Smooth muscle cell (in vitro differentiated cells): Measurements from ENCODE around the gene GPC5. TPM values are rescaled to one million over a fixed set of nuclear protein-coding genes. Genes with fewer than 3 reads are reported as not detected.

Source experiments
- DNase-seq: peaks from one replicate; lab custom pipeline; 2025; ENCODE audit not compliant: unreplicated experiment; lab: John Stamatoyannopoulos, UW
- H2AFZ ChIP-seq: fragments of 200-600 bp; sonication (generic); 2 replicates; pipeline ENCODE4 v1.6.0; 2016; ENCODE audit warnings: antibody characterized with exemption, low read depth, mild to moderate bottlenecking
- H3F3A ChIP-seq: fragments of 200-600 bp; sonication (generic); 2 replicates; pipeline ENCODE4 v1.6.0; 2017; ENCODE audit warnings: antibody characterized with exemption, low read depth
- H3K27ac ChIP-seq: fragments of 200-600 bp; sonication (generic); 2 replicates; pipeline ENCODE4 v1.5.1; 2016; ENCODE audit warnings: low read depth, mild to moderate bottlenecking
- H3K27me3 ChIP-seq: fragments of 200-600 bp; sonication (generic); 2 replicates; pipeline ENCODE4 v1.6.1; 2016; ENCODE audit warnings: low read depth, mild to moderate bottlenecking
- H3K36me3 ChIP-seq: fragments of 200-600 bp; sonication (generic); 2 replicates; pipeline ENCODE4 v1.5.1; 2016; ENCODE audit warnings: low read depth
- H3K4me1 ChIP-seq: fragments of 200-600 bp; sonication (generic); 2 replicates; pipeline ENCODE4 v1.5.1; 2016; ENCODE audit warnings: low read depth
- H3K4me2 ChIP-seq: fragments of 200-600 bp; sonication (generic); 2 replicates; pipeline ENCODE4 v1.6.0; 2016; ENCODE audit warnings: mild to moderate bottlenecking
- H3K4me3 ChIP-seq: fragments of 200-600 bp; sonication (generic); 2 replicates; pipeline ENCODE4 v1.5.1; 2016; ENCODE audit warnings: mild to moderate bottlenecking
- H3K79me2 ChIP-seq: fragments of 200-600 bp; sonication (generic); 2 replicates; pipeline ENCODE4 v1.6.0; 2016; ENCODE audit warnings: low read depth, mild to moderate bottlenecking
- H3K9ac ChIP-seq: fragments of 200-600 bp; sonication (generic); 2 replicates; pipeline ENCODE4 v1.6.0; 2016; ENCODE audit warnings: low read depth
- H3K9me3 ChIP-seq: fragments of 200-600 bp; sonication (generic); replicated peaks from 2 replicates; pipeline ENCODE4 v1.5.1; 2016; ENCODE audit warnings: low read depth
- H4K20me1 ChIP-seq: fragments of 200-600 bp; sonication (generic); 2 replicates; pipeline ENCODE4 v1.6.0; 2016; ENCODE audit warnings: low read depth
- CTCF ChIP-seq: fragments of 200-600 bp; sonication (generic); IDR thresholded peaks from 2 replicates; pipeline ENCODE4 v1.5.1; 2017; ENCODE audit warnings: borderline replicate concordance, mild to moderate bottlenecking, antibody characterized with exemption; ENCODE audit not compliant: insufficient read depth, poor library complexity, severe bottlenecking
- WGBS: methylation state at CpG from one replicate; pipeline ENCODE4 v1.1.7; 2016; ENCODE audit warnings: low lambda C conversion rate; 5-methylcytosine and 5-hydroxymethylcytosine counted together
- polyA plus RNA-seq: library from polyadenylated mRNA; unstranded; fragments of >200 nt; fragmentation: Nextera tagmentation; extraction: Ambion mirVana; gene quantifications from 2 replicates; pipeline ENCODE4 v1.2.1, GENCODE V29; 2016
- total RNA-seq: library from RNA; depleted of rRNA; stranded (reverse); fragments of >200 nt; gene quantifications from 2 replicates; pipeline ENCODE4 v1.2.3, GENCODE V29; 2014

GPC5 gene
- total and polyA plus RNA-seq, 2 experiments from 2014 or later: 0.99 to 1.0 TPM

GRCh38 chr13:92297971-92298942, 899.8 kb downstream of the GPC5 start:
- Histone ChIP-seq H3K36me3 (no peaks in the 10 kb centered on the region), H3K79me2 (no peaks in the 10 kb centered on the region), H4K20me1 (no peaks in the 10 kb centered on the region), H3K27ac (no peak overlapping the region), H3K4me1 (no peaks in the 10 kb centered on the region), H3K9ac (no peak overlapping the region), H3K9me3 (no peaks in the 10 kb centered on the region), H3K4me3 (no peak overlapping the region), H3K4me2 (no peak overlapping the region), H3F3A (no peaks in the 10 kb centered on the region), H3K27me3 (no peaks in the 10 kb centered on the region), H2AFZ (no peak overlapping the region)
- DNase-seq: no peak
- 89% methylated on average over 22 of the region's 22 CpGs for WGBS
- TF ChIP-seq CTCF: no peak

DNA sequence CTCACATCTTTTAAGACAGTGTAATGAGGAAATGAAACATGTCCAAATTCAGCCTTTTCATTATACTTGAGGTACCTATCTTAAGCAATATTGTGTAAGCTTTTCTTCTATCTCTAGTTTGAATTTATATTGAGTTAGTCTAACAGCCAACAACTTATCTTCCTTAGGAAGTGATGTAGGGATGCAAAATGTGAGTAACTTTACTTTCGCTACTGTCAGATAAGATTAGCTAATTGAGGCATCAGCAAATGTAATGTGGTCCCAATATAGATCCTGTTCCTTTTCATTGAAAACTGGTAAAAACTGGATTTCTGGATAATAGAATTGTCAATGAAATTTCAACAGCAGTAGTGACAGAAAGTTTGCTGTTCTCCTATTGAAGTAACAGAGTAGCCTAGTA, 902.2 kb downstream of the GPC5 start:
- 81% methylated on average over 1 of the region's 1 CpG for WGBS
- Histone ChIP-seq H3K9me3 (no peaks in the 10 kb centered on the region), H3K27ac (no peak overlapping the region), H3K36me3 (no peaks in the 10 kb centered on the region), H3K4me3 (no peak overlapping the region), H4K20me1 (no peaks in the 10 kb centered on the region), H3K27me3 (no peaks in the 10 kb centered on the region), H3F3A (no peaks in the 10 kb centered on the region), H2AFZ (no peak overlapping the region), H3K4me1 (no peaks in the 10 kb centered on the region), H3K9ac (no peak overlapping the region), H3K79me2 (no peaks in the 10 kb centered on the region), H3K4me2 (no peak overlapping the region)
- DNase-seq: no peak
- TF ChIP-seq CTCF: no peak

- no peak overlapping the region for H3K4me2 ChIP-seq
- no peaks in the 10 kb centered on the region for H3F3A ChIP-seq
- no peak overlapping the region for H2AFZ ChIP-seq
- H3K9ac ChIP-seq: no peak overlapping the region
- no peak overlapping the region for H3K27ac ChIP-seq
- H3K36me3 ChIP-seq: no peaks in the 10 kb centered on the region
- no peaks in the 10 kb centered on the region for H4K20me1 ChIP-seq
- TF ChIP-seq CTCF: no peak
- 69% methylated on average over 1 of the region's 1 CpG for WGBS
- no peaks in the 10 kb centered on the region for H3K27me3 ChIP-seq
- H3K9me3 ChIP-seq: no peaks in the 10 kb centered on the region
- H3K4me3 ChIP-seq: no peak overlapping the region
- no peaks in the 10 kb centered on the region for H3K79me2 ChIP-seq
- no peaks in the 10 kb centered on the region for H3K4me1 ChIP-seq
- DNase-seq: no peak
Observed at GRCh38 chr13:92303428-92303827, 905.0 kb downstream of the GPC5 start.

- no peak overlapping the region for H3K9ac ChIP-seq
- no peaks in the 10 kb centered on the region for H3K27me3 ChIP-seq
- no peaks in the 10 kb centered on the region for H3K9me3 ChIP-seq
- H3K36me3 ChIP-seq: no peaks in the 10 kb centered on the region
- no peaks in the 10 kb centered on the region for H3K79me2 ChIP-seq
- 96% methylated on average over 2 of the region's 2 CpGs for WGBS
- no peak overlapping the region for H3K4me3 ChIP-seq
- no peak for DNase-seq
- H4K20me1 ChIP-seq: no peaks in the 10 kb centered on the region
- no peak overlapping the region for H3K27ac ChIP-seq
- H2AFZ ChIP-seq: no peak overlapping the region
- no peaks in the 10 kb centered on the region for H3K4me1 ChIP-seq
- H3K4me2 ChIP-seq: no peak overlapping the region
- no peak for TF ChIP-seq CTCF
- no peaks in the 10 kb centered on the region for H3F3A ChIP-seq
Observed at GRCh38 chr13:92307752-92308151, 909.3 kb downstream of the GPC5 start.
